Upper lobe of left lung (tissue), 6 donors: ENCODE data around the gene DCAF8. TPM values are rescaled to one million over a fixed set of nuclear protein-coding genes. Genes with fewer than 3 reads are reported as not detected.

Source experiments
- ATAC-seq, 2 donors: fragments of 200-7000 bp; cut with Tn5 transposase; one replicate each; pipeline ENCODE4 v1.9.1; 2022; ENCODE audit warnings: mild to moderate bottlenecking in 2 of 2, moderate library complexity in 2 of 2; ENCODE audit not compliant: low FRiP score in 2 of 2
- DNase-seq, 2 donors: peaks; one replicate each; pipeline ENCODE4 v3.0.0-alpha.2; 2019 to 2020
- H3K27ac ChIP-seq, 4 donors: fragments of 200-600 bp; sonication (generic); one replicate each; pipeline ENCODE4 v1.5.1; 2016 to 2019
- H3K27me3 ChIP-seq, 4 donors: fragments of 200-600 bp; sonication (generic); one replicate each; pipeline ENCODE4 v1.5.1; 2017 to 2019
- H3K36me3 ChIP-seq, 4 donors: fragments of 200-600 bp; sonication (generic); one replicate each; pipeline ENCODE4 v1.5.1; 2016 to 2019
- H3K4me1 ChIP-seq, 4 donors: fragments of 200-600 bp; sonication (generic); one replicate each; pipeline ENCODE4 v1.5.1; 2018 to 2019
- H3K4me3 ChIP-seq, 4 donors: fragments of 200-600 bp; sonication (generic); one replicate each; pipeline ENCODE4 v1.5.1; 2017 to 2019; ENCODE audit warnings: mild to moderate bottlenecking in 2 of 4, moderate library complexity in 1 of 4
- H3K9me3 ChIP-seq, 4 donors: fragments of 200-600 bp; sonication (generic); one replicate each; pipeline ENCODE4 v1.5.1; 2018 to 2019
- CTCF ChIP-seq, 6 experiments: fragments of 450-650 bp in 4 of 6; fragments of 200-600 bp in 2 of 6; sonication (generic) in 2 of 6; IDR thresholded peaks; one replicate each; pipeline ENCODE4 v1.5.1; 2016 to 2019; ENCODE audit warnings: antibody characterized with exemption in 6 of 6
- EP300 ChIP-seq, 4 donors: sonication (generic); formaldehyde crosslinking; IDR thresholded peaks; one replicate each; pipeline ENCODE4 v1.5.1; 2017; ENCODE audit warnings: antibody characterized with exemption in 4 of 4, control low read depth in 2 of 4
- POLR2A ChIP-seq, 4 donors: fragments of 450-650 bp; IDR thresholded peaks; one replicate each; pipeline ENCODE4 v1.5.1; 2016 to 2017; ENCODE audit warnings: antibody characterized with exemption in 4 of 4, mild to moderate bottlenecking in 2 of 4
- POLR2AphosphoS5 ChIP-seq, 2 donors: sonication (generic); formaldehyde crosslinking; IDR thresholded peaks; one replicate each; pipeline ENCODE4 v1.5.1; 2017; ENCODE audit warnings: antibody characterized with exemption in 2 of 2
- WGBS, 2 donors: methylation state at CpG; one replicate each; pipeline ENCODE4 v1.1.5; 2017 to 2018; 5-methylcytosine and 5-hydroxymethylcytosine counted together
- total RNA-seq, 6 donors: library from RNA; depleted of rRNA in 4 of 6; stranded (reverse); fragments of >200 nt in 4 of 6; gene quantifications; one replicate each; pipeline versions ENCODE4 v1.1.0 to v1.2.1, GENCODE V29; 2016 to 2021
- donor health status: DM: no; HTN: no; CAD: no; lungs with moderate emphysema.
- donor health status: DM: no; HTN: yes; CAD: no; lungs with severe emphysema.

DCAF8 gene
- total RNA-seq, 6 donors from 2014 or later: 108 to 340 (median 155) TPM

- no peak for ATAC-seq
- H3K27ac ChIP-seq: no peak overlapping the region
- no peaks in the 10 kb centered on the region for H3K9me3 ChIP-seq
- 88 to 100% methylated on average over 1 of the region's 1 CpG for WGBS, 2 donors
- H3K36me3 ChIP-seq: no peaks in the 10 kb centered on the region
- no peaks in the 10 kb centered on the region for H3K27me3 ChIP-seq
- TF ChIP-seq EP300 (IDR thresholded peaks at IDR 0.05) (no peak), POLR2A (IDR thresholded peaks at IDR 0.05) (no peak), CTCF (IDR thresholded peaks at IDR 0.05) (no peak), POLR2AphosphoS5 (IDR thresholded peaks at IDR 0.05) (no peak)
- no peaks in the 10 kb centered on the region for H3K4me1 ChIP-seq
- no peak overlapping the region for H3K4me3 ChIP-seq
- no peak for DNase-seq
Observed at GRCh38 chr1:160177667-160178066, 84.7 kb downstream of the DCAF8 start.

- Histone ChIP-seq H3K4me1 (no peaks in the 10 kb centered on the region), H3K4me3 (no peak overlapping the region), H3K27ac (no peak overlapping the region), H3K9me3 (no peaks in the 10 kb centered on the region), H3K27me3 (no peaks in the 10 kb centered on the region), H3K36me3 (no peaks in the 10 kb centered on the region)
- ATAC-seq (no peak), DNase-seq (no peak)
- WGBS, 2 donors: 83 to 92% methylated on average over 2 of the region's 2 CpGs
- TF ChIP-seq POLR2A (IDR thresholded peaks at IDR 0.05) (no peak), POLR2AphosphoS5 (IDR thresholded peaks at IDR 0.05) (no peak), EP300 (IDR thresholded peaks at IDR 0.05) (no peak)
Observed at GRCh38 chr1:160177231-160177630, 85.1 kb downstream of the DCAF8 start.

DNA sequence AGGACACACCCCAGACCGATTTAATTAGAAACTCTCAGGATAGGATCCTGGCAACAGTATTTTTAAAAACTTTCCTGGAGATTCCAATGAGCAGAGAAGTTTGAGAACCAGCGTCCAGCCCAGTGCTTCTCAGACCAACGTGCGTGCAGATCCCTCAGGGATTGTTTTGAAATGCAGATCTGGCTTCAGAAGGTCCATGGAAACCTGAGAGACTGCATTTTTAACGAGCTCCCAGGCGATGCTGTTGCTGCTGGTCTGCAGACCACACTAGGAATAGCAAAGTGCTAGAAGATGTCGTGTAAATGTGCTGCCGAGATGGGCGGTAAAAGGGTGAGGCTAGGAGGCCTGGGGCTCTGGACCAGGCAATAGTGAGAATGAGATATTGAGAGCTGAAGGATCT, 90.4 kb downstream of the DCAF8 start:
- ATAC-seq: no peak
- no peak overlapping the region for H3K4me3 ChIP-seq
- H3K27ac ChIP-seq: no peak overlapping the region
- H3K36me3 ChIP-seq: no peaks in the 10 kb centered on the region
- H3K9me3 ChIP-seq: no peaks in the 10 kb centered on the region
- WGBS, 2 donors: 69 to 74% methylated on average over 9 of the region's 9 CpGs
- no peaks in the 10 kb centered on the region for H3K4me1 ChIP-seq
- H3K27me3 ChIP-seq: no peaks in the 10 kb centered on the region
- DNase-seq: no peak
- TF ChIP-seq POLR2A (IDR thresholded peaks at IDR 0.05) (no peak), POLR2AphosphoS5 (IDR thresholded peaks at IDR 0.05) (no peak), CTCF (IDR thresholded peaks at IDR 0.05) (no peak), EP300 (IDR thresholded peaks at IDR 0.05) (no peak)

- 88 to 95% methylated on average over 4 of the region's 4 CpGs for WGBS, 2 donors
- no peaks in the 10 kb centered on the region for H3K9me3 ChIP-seq
- H3K4me3 ChIP-seq: no peak overlapping the region
- DNase-seq (no peak), ATAC-seq (no peak)
- TF ChIP-seq POLR2A (IDR thresholded peaks at IDR 0.05): no peak
- no peak for TF ChIP-seq EP300 (IDR thresholded peaks at IDR 0.05)
- TF ChIP-seq CTCF (IDR thresholded peaks at IDR 0.05): no peak
- TF ChIP-seq POLR2AphosphoS5 (IDR thresholded peaks at IDR 0.05): no peak
- H3K4me1 ChIP-seq: no peaks in the 10 kb centered on the region
- no peaks in the 10 kb centered on the region for H3K36me3 ChIP-seq
- H3K27me3 ChIP-seq: no peaks in the 10 kb centered on the region
- no peak overlapping the region for H3K27ac ChIP-seq
Observed at GRCh38 chr1:160171354-160171753, 91.0 kb downstream of the DCAF8 start.

GRCh38 chr1:160169553-160170399, 92.6 kb downstream of the DCAF8 start:
- TF ChIP-seq POLR2AphosphoS5 (IDR thresholded peaks at IDR 0.05) (no peak), CTCF (IDR thresholded peaks at IDR 0.05) (no peak), POLR2A (IDR thresholded peaks at IDR 0.05) (no peak), EP300 (IDR thresholded peaks at IDR 0.05) (no peak)
- Histone ChIP-seq H3K27ac (no peak overlapping the region), H3K4me1 (no peaks in the 10 kb centered on the region), H3K4me3 (no peak overlapping the region), H3K36me3 (no peaks in the 10 kb centered on the region), H3K27me3 (no peaks in the 10 kb centered on the region), H3K9me3 (no peaks in the 10 kb centered on the region)
- DNase-seq: no peak
- no peak for ATAC-seq
- 51 to 53% methylated on average over 15 of the region's 15 CpGs for WGBS, 2 donors
